GM18907 (cell line): Measurements from ENCODE around the gene SLC22A12.
"Not testable (repeated sequence)": the region's sequence is repeated elsewhere in the genome, so short reads cannot be mapped to it uniquely, and the experiment has no call there.

ENCODE experiments used
- ATAC-seq: cut with Tn5 transposase; IDR thresholded peaks from one replicate; pipeline ENCODE4 v1.9.1; 2021; ENCODE audit warnings: mild to moderate bottlenecking, moderate library complexity; ENCODE audit not compliant: unreplicated experiment

SLC22A12 gene

GRCh38 chr11:64583296-64584262 is 7.4 kb upstream of the SLC22A12 start:
- ATAC-seq, result no peak

GRCh38 chr11:64585150-64585549 is 5.9 kb upstream of the SLC22A12 start:
- ATAC-seq, result no peak

- no peak for ATAC-seq
Measured at GRCh38 chr11:64586366-64586765, 4.7 kb upstream of the SLC22A12 start.

- ATAC-seq, result no peak
Measured at GRCh38 chr11:64588701-64589100, 2.3 kb upstream of the SLC22A12 start.

GRCh38 chr11:64591257-64592233 is 525 bp downstream of the SLC22A12 start:
- no peak for ATAC-seq

- no peak for ATAC-seq
Measured at GRCh38 chr11:64592234-64592615, 1.2 kb downstream of the SLC22A12 start.

- no peak for ATAC-seq
Measured at GRCh38 chr11:64592656-64593055, 1.6 kb downstream of the SLC22A12 start.

- ATAC-seq, result no peak
Measured at GRCh38 chr11:64593156-64594105, 2.4 kb downstream of the SLC22A12 start.

GRCh38 chr11:64594159-64594939 is 3.3 kb downstream of the SLC22A12 start:
- ATAC-seq, result no peak

GRCh38 chr11:64595922-64596321 is 4.9 kb downstream of the SLC22A12 start:
- not testable (repeated sequence) for ATAC-seq

- ATAC-seq, result no peak
Measured at GRCh38 chr11:64597671-64598101, 6.7 kb downstream of the SLC22A12 start.

- no peak for ATAC-seq
Measured at GRCh38 chr11:64598106-64598796, 7.2 kb downstream of the SLC22A12 start.

- ATAC-seq, result no peak
Measured at GRCh38 chr11:64598797-64599697, 8.0 kb downstream of the SLC22A12 start.

GRCh38 chr11:64599698-64600211 is 8.7 kb downstream of the SLC22A12 start:
- ATAC-seq, result no peak

- ATAC-seq, result no peak
Measured at GRCh38 chr11:64600281-64600992, 9.4 kb downstream of the SLC22A12 start.

GRCh38 chr11:64601605-64602465 is 10.8 kb downstream of the SLC22A12 start:
- no peak for ATAC-seq
